Lung (tissue), 12 donors: ENCODE measurements around the gene DHX30. TPM values are rescaled to one million over a fixed set of nuclear protein-coding genes. Genes with fewer than 3 reads are reported as not detected.

Source experiments
- ATAC-seq: fragments of 200-7000 bp; cut with Tn5 transposase; one replicate; pipeline ENCODE4 v1.9.1; 2020; ENCODE audit warnings: moderate number of reproducible peaks; ENCODE audit not compliant: insufficient read depth, low FRiP score
- DNase-seq, 3 donors: peaks; one replicate each; pipeline ENCODE4 v3.0.0-alpha.2; 2013 to 2017
- H3K27ac ChIP-seq, 2 donors: one replicate each; pipeline ENCODE4 v1.5.1; 2013; ENCODE audit warnings: mild to moderate bottlenecking in 2 of 2, moderate library complexity in 2 of 2, control low read depth in 1 of 2, inconsistent platforms in 1 of 2, low read depth in 1 of 2, low read length in 1 of 2
- H3K27me3 ChIP-seq, 3 donors: one replicate each; pipeline ENCODE4 v1.5.1; 2013; ENCODE audit warnings: low read length in 2 of 3; ENCODE audit not compliant: control insufficient read depth in 3 of 3, insufficient read depth in 3 of 3
- H3K36me3 ChIP-seq, 4 donors: one replicate each; pipeline ENCODE4 v1.5.1; 2013; ENCODE audit warnings: low read length in 4 of 4, mild to moderate bottlenecking in 1 of 4, moderate library complexity in 1 of 4; ENCODE audit not compliant: control insufficient read depth in 4 of 4, insufficient read depth in 4 of 4
- H3K4me1 ChIP-seq, 5 donors: one replicate each; pipeline ENCODE4 v1.5.1; 2013; ENCODE audit warnings: low read length in 5 of 5, mild to moderate bottlenecking in 2 of 5, moderate library complexity in 1 of 5; ENCODE audit not compliant: control insufficient read depth in 5 of 5, insufficient read depth in 5 of 5
- H3K4me3 ChIP-seq: one replicate; pipeline ENCODE4 v1.5.1; 2013; ENCODE audit warnings: mild to moderate bottlenecking, control low read depth, moderate library complexity
- H3K9ac ChIP-seq, 2 donors: one replicate each; pipeline ENCODE4 v1.5.1; 2013; ENCODE audit warnings: low read length in 2 of 2, control low read depth in 1 of 2; ENCODE audit not compliant: insufficient read depth in 1 of 2
- H3K9me3 ChIP-seq, 4 donors: one replicate each; pipeline ENCODE4 v1.5.1; 2013; ENCODE audit warnings: low read length in 3 of 4, mild to moderate bottlenecking in 1 of 4, moderate library complexity in 1 of 4; ENCODE audit not compliant: control insufficient read depth in 4 of 4, insufficient read depth in 3 of 4
- WGBS, 2 donors: extraction: QIAGEN DNeasy Blood & Tissue Kit; methylation state at CpG; one replicate each; pipeline ENCODE4 v1.1.7; 2013; 5-methylcytosine and 5-hydroxymethylcytosine counted together
- polyA plus RNA-seq, 2 donors: library from polyadenylated mRNA; stranded (reverse); fragments of 200-250 nt; gene quantifications; one replicate each; pipeline ENCODE4 v1.2.1, GENCODE V29; 2013
- total RNA-seq, 2 donors: library from RNA; depleted of rRNA in 1 of 2; stranded (reverse); fragments of >200 nt in 1 of 2; gene quantifications; one replicate each; pipeline ENCODE4 v1.2.1, GENCODE V29; 2014 to 2021
- TF ChIP-seq, protein P1 (sequence below): IDR thresholded peaks from 2 replicates; pipeline ENCODE4 v1.5.1; 2012; ENCODE audit warnings: mild to moderate bottlenecking; ENCODE audit errors: control extremely low read depth, extremely low read depth
- donor health status: control.
- donor health status: control.
- donor health status: Bipolar disorder and iron deficiency.
- donor health status: healthy.
- donor health status: DM: yes; HTN: yes; CAD: no.

DHX30 gene
- total and polyA plus RNA-seq, 4 donors: 42.2 to 65.9 (median 53.8) TPM

GRCh38 chr3:47761046-47761445 is 41.9 kb upstream of the DHX30 start:
- TF ChIP-seq, protein P1, sequence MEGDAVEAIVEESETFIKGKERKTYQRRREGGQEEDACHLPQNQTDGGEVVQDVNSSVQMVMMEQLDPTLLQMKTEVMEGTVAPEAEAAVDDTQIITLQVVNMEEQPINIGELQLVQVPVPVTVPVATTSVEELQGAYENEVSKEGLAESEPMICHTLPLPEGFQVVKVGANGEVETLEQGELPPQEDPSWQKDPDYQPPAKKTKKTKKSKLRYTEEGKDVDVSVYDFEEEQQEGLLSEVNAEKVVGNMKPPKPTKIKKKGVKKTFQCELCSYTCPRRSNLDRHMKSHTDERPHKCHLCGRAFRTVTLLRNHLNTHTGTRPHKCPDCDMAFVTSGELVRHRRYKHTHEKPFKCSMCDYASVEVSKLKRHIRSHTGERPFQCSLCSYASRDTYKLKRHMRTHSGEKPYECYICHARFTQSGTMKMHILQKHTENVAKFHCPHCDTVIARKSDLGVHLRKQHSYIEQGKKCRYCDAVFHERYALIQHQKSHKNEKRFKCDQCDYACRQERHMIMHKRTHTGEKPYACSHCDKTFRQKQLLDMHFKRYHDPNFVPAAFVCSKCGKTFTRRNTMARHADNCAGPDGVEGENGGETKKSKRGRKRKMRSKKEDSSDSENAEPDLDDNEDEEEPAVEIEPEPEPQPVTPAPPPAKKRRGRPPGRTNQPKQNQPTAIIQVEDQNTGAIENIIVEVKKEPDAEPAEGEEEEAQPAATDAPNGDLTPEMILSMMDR: no peak
- no peak for ATAC-seq
- Histone ChIP-seq H3K36me3 (peaks cover 0 to 8% (median 7%) of the 10 kb centered on the region in 4 donors), H3K27me3 (no peaks in the 10 kb centered on the region), H3K9ac (no peak overlapping the region), H3K27ac (no peak overlapping the region), H3K4me1 (no peaks in the 10 kb centered on the region), H3K9me3 (no peaks in the 10 kb centered on the region), H3K4me3 (no peak overlapping the region)
- WGBS, 2 donors: 95 to 96% methylated on average over 4 of the region's 4 CpGs
- DNase-seq: no peak

- Histone ChIP-seq H3K27ac (no peak overlapping the region), H3K27me3 (no peaks in the 10 kb centered on the region), H3K36me3 (peaks cover 0 to 7% (median 5%) of the 10 kb centered on the region in 4 donors), H3K4me3 (no peak overlapping the region), H3K9ac (no peak overlapping the region), H3K4me1 (no peaks in the 10 kb centered on the region), H3K9me3 (no peaks in the 10 kb centered on the region)
- ATAC-seq (no peak), DNase-seq (no peak)
- 56 to 71% methylated on average over 4 of the region's 4 CpGs for WGBS, 2 donors
- TF ChIP-seq, protein P1: no peak
Observed at GRCh38 chr3:47762233-47762632, 40.7 kb upstream of the DHX30 start.

DNA sequence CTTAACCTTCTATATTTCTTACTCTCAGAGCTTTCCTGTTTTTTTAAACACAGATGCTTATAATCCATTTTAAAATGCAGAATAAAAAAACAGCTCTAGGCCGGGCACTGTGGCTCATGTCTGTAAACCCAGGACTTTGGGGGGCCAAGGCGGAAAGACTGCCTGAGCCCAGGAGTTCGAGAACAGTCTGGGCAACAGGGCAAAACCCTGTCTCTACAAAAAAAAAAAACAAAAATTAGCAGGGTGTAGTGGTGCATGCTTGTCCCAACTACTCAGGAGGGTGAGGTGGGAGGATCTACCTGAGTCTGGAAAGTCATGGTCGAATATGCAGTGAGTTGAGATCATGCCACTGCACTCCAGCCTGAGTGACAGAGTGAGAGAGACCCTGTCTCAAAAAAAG is 36.8 kb upstream of the DHX30 start:
- H3K4me3 ChIP-seq: no peak overlapping the region
- TF ChIP-seq, protein P1: no peak
- no peaks in the 10 kb centered on the region for H3K9me3 ChIP-seq
- peaks cover 0 to 8% (median 2%) of the 10 kb centered on the region in 4 donors for H3K36me3 ChIP-seq
- no peaks in the 10 kb centered on the region for H3K27me3 ChIP-seq
- no peak overlapping the region for H3K27ac ChIP-seq
- H3K4me1 ChIP-seq: no peaks in the 10 kb centered on the region
- WGBS, 2 donors: 88 to 92% methylated on average over 4 of the region's 4 CpGs
- DNase-seq: no peak
- no peak for ATAC-seq
- H3K9ac ChIP-seq: no peak overlapping the region

DNA sequence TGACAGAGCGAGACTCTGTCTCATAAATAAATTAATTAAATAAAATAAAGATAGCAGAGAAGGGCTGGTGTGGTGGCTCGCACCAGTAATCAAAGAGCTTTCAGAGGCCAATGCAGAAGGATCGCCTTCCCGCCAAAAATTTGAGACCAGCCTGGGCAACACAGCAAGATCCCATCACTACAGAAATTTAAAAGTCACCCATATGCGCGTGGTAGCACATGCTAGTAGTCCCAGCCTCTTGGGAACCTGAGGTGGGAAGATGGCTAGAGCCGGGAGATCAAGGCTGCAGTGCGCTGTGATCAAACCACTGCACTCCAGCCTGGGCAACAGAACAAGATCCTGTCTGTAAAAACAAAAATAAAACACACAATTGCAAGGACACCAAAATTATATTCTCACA is 30.9 kb upstream of the DHX30 start:
- no peak for ATAC-seq
- Histone ChIP-seq H3K9me3 (no peaks in the 10 kb centered on the region), H3K36me3 (peaks cover 2 to 10% (median 7%) of the 10 kb centered on the region in 4 donors), H3K27me3 (no peaks in the 10 kb centered on the region), H3K27ac (no peak overlapping the region), H3K4me3 (no peak overlapping the region), H3K9ac (no peak overlapping the region), H3K4me1 (peaks cover 0 to 4% (median 0%) of the 10 kb centered on the region in 5 donors)
- WGBS, 2 donors: 97 to 100% methylated on average over 8 of the region's 8 CpGs
- DNase-seq: no peak
- TF ChIP-seq, protein P1: no peak
